Cardiac fibroblast (primary cell): ENCODE results near the gene MAP4K4.

ENCODE experiments used
- DNase-seq, 2 donors: peaks; one replicate each; pipeline versions ENCODE4 v3.0.0 to v3.0.0-alpha.2; 2010; ENCODE audit warnings: low read depth in 2 of 2
- H3K4me3 ChIP-seq, 2 donors: replicated peaks in 1 of 2; 1 replicate in 1 of 2; 2 replicates in 1 of 2; pipeline ENCODE4 v1.5.1; 2011; ENCODE audit warnings: low read depth in 2 of 2, low read length in 2 of 2, mild to moderate bottlenecking in 2 of 2, moderate library complexity in 1 of 2
- TF ChIP-seq, protein P1 (sequence below): IDR thresholded peaks from one replicate; pipeline ENCODE4 v1.5.1; 2011; ENCODE audit warnings: low read depth, mild to moderate bottlenecking, low read length, inconsistent platforms

MAP4K4 gene

GRCh38 chr2:101777337-101777736 is 79.8 kb downstream of the MAP4K4 start:
- TF ChIP-seq, protein P1, sequence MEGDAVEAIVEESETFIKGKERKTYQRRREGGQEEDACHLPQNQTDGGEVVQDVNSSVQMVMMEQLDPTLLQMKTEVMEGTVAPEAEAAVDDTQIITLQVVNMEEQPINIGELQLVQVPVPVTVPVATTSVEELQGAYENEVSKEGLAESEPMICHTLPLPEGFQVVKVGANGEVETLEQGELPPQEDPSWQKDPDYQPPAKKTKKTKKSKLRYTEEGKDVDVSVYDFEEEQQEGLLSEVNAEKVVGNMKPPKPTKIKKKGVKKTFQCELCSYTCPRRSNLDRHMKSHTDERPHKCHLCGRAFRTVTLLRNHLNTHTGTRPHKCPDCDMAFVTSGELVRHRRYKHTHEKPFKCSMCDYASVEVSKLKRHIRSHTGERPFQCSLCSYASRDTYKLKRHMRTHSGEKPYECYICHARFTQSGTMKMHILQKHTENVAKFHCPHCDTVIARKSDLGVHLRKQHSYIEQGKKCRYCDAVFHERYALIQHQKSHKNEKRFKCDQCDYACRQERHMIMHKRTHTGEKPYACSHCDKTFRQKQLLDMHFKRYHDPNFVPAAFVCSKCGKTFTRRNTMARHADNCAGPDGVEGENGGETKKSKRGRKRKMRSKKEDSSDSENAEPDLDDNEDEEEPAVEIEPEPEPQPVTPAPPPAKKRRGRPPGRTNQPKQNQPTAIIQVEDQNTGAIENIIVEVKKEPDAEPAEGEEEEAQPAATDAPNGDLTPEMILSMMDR, result no peak
- H3K4me3 ChIP-seq, result no peak overlapping the region
- DNase-seq, result no peak

DNA sequence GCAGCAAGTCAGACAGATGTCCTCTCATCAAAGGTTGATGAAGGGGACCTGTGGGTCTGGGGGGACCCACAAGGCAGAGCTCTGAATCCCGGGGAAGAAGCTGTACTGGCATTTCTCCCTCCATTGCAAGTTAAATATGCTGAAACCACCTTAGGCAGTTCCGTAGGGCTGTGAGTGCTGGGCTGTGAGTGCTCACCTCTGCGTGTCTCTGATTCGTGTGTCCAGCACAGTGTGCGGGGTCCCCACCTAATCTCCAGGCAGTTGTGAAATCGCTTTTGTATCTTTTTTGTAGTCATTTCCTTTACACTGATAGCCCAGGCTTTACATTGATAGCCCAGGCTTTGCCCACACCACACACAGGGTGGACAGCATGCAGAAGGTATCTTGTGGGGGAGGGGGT is 80.6 kb downstream of the MAP4K4 start:
- no peak for DNase-seq
- H3K4me3 ChIP-seq, result no peak overlapping the region
- TF ChIP-seq, protein P1, result no peak

- TF ChIP-seq, protein P1, result no peak
- no peak for DNase-seq
These were observed 81.7 kb downstream of the MAP4K4 start for GRCh38 chr2:101779190-101779589.

DNA sequence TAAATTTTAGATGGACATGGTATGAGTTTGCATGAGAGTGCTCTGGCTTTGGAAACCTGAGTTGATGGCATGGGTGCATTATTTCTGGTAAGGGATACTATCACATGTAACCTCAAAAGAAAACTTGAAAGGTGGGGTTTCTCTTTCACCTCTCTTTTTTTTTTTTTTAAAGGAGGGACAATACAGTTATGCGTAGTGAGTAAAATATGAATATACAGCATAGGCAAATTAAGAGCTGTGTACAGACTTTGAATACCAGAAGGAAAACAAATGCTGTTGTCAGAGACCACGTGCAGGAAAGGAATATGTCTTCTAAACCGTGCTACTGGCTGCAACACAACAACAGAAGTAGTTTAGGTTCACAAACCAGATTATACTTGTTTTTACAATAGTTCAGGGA is 82.1 kb downstream of the MAP4K4 start:
- DNase-seq, result no peak
- H3K4me3 ChIP-seq, result no peak overlapping the region
- TF ChIP-seq, protein P1, result no peak

More at GRCh38 chr2:101779190-101779589, 81.7 kb downstream of the MAP4K4 start:
- no peak overlapping the region for H3K4me3 ChIP-seq

DNA sequence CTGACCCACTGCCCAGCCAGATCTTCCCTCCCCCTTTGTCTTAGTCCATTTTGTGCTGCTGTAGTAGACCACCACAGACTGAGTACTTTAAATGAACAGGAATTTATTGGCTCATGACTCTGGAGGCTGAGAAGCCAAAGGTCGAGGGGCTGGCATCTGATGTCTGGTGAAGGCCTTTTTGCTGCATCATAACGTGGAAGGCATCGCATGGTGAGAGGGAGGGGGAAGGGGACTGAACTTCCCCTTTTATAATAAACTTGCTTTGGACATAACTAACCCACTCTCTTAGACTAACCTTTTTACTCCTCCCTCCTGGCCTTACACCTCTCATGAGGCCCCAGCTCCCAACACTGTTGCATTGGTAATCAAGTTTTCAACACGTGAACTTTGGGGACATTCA is 83.8 kb downstream of the MAP4K4 start:
- no peak for DNase-seq
- H3K4me3 ChIP-seq, result no peak overlapping the region
- TF ChIP-seq, protein P1, result no peak

GRCh38 chr2:101781791-101782426 is 84.4 kb downstream of the MAP4K4 start:
- no peak for DNase-seq
- H3K4me3 ChIP-seq, result no peak overlapping the region
- TF ChIP-seq, protein P1, result no peak

DNA sequence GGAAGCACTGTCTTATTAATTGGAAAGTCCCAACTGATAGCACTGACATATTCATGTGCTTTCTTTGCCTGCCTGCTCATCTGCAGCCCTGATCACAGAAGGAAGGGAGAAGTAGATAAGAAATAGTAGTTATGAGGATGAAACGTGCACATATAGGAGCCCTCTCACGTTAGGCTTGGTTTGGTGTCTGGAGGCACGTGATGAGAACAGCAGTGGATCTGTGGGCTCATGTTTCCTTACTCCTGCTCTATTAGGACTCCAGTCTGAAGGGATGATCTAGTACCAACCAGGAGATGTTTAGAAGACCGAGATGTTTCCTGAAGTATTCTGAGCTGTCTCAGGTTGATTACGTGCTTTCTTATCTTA is 84.9 kb downstream of the MAP4K4 start:
- no peak overlapping the region for H3K4me3 ChIP-seq
- DNase-seq, result no peak
- TF ChIP-seq, protein P1, result no peak
